GM19043 (cell line): ENCODE data around the gene NSUN5.
"Not testable (repeated sequence)": the region's sequence is repeated elsewhere in the genome, so short reads cannot be mapped to it uniquely, and the experiment has no call there.

Experiments used
- ATAC-seq: cut with Tn5 transposase; IDR thresholded peaks from one replicate; pipeline ENCODE4 v1.9.1; 2021; ENCODE audit warnings: low read depth; ENCODE audit not compliant: unreplicated experiment

Gene NSUN5

GRCh38 chr7:73327449-73327848 lies 18.8 kb upstream of the NSUN5 start:
- ATAC-seq, result not testable (repeated sequence)

GRCh38 chr7:73325424-73325823 lies 16.8 kb upstream of the NSUN5 start:
- not testable (repeated sequence) for ATAC-seq

GRCh38 chr7:73324081-73324845 lies 15.6 kb upstream of the NSUN5 start:
- not testable (repeated sequence) for ATAC-seq

GRCh38 chr7:73323434-73324080 lies 14.9 kb upstream of the NSUN5 start:
- ATAC-seq, result not testable (repeated sequence)

GRCh38 chr7:73320009-73320408 lies 11.4 kb upstream of the NSUN5 start:
- ATAC-seq, result not testable (repeated sequence)

GRCh38 chr7:73319541-73319940 lies 10.9 kb upstream of the NSUN5 start:
- ATAC-seq, result not testable (repeated sequence)

GRCh38 chr7:73318656-73319204 lies 10.1 kb upstream of the NSUN5 start:
- not testable (repeated sequence) for ATAC-seq

GRCh38 chr7:73316521-73316920 lies 7.9 kb upstream of the NSUN5 start:
- ATAC-seq, result no peak

GRCh38 chr7:73314271-73314670 lies 5.6 kb upstream of the NSUN5 start:
- no peak for ATAC-seq

GRCh38 chr7:73313521-73313906 lies 4.9 kb upstream of the NSUN5 start:
- ATAC-seq, result no peak

- no peak for ATAC-seq
Observed at GRCh38 chr7:73312831-73313520, 4.3 kb upstream of the NSUN5 start.

GRCh38 chr7:73311421-73311820 lies 2.8 kb upstream of the NSUN5 start:
- not testable (repeated sequence) for ATAC-seq

GRCh38 chr7:73308074-73308664 lies 457 bp downstream of the NSUN5 start:
- peak; percentile 36 for ATAC-seq

GRCh38 chr7:73307436-73307835 lies 1.2 kb downstream of the NSUN5 start:
- ATAC-seq, result no peak

GRCh38 chr7:73304612-73305387 lies 3.8 kb downstream of the NSUN5 start:
- ATAC-seq, result not testable (repeated sequence)

- no peak for ATAC-seq
Observed at GRCh38 chr7:73304071-73304470, 4.6 kb downstream of the NSUN5 start.

GRCh38 chr7:73303546-73303945 lies 5.1 kb downstream of the NSUN5 start:
- no peak for ATAC-seq

- not testable (repeated sequence) for ATAC-seq
Observed at GRCh38 chr7:73302846-73303245, 5.8 kb downstream of the NSUN5 start.

GRCh38 chr7:73301108-73301507 lies 7.5 kb downstream of the NSUN5 start:
- ATAC-seq, result not testable (repeated sequence)

GRCh38 chr7:73299812-73300211 lies 8.8 kb downstream of the NSUN5 start:
- ATAC-seq, result not testable (repeated sequence)
